Measurements from ENCODE around the gene UNC79. TPM values are rescaled to one million over a fixed set of nuclear protein-coding genes. Genes with fewer than 3 reads are reported as not detected.

Gene UNC79
- total and polyA plus RNA-seq, 2 donors (not counting 3 experiments of a cell fraction or from before 2014, with no cell fraction given): not detected

- Histone ChIP-seq H3K9ac (replicated peaks; ENCODE audit: extremely low read depth, insufficient read depth, low read length) (no peak overlapping the region), H2AFZ (ENCODE audit: low read depth, low read length) (no peak overlapping the region), H3K27ac (ENCODE audit: insufficient read depth, low read depth, low read length) (no peak overlapping the region), H3K9me3 (replicated peaks; ENCODE audit: control insufficient read depth, insufficient read depth, low read length) (peaks cover 5% of the 10 kb centered on the region), H3K4me2 (ENCODE audit: insufficient read depth, low read length) (no peak overlapping the region), H3K36me3 (ENCODE audit: control insufficient read depth in 2 of 2, extremely low read depth in 1 of 2, insufficient read depth in 2 of 2, low read length in 2 of 2) (no peaks in the 10 kb centered on the region), H4K20me1 (replicated peaks; ENCODE audit: control insufficient read depth, extremely low read depth, insufficient read depth, low read length) (no peaks in the 10 kb centered on the region), H3K79me2 (ENCODE audit: control insufficient read depth, insufficient read depth, low read length) (no peaks in the 10 kb centered on the region), H3K27me3 (ENCODE audit: control insufficient read depth in 2 of 2, insufficient read depth in 2 of 2, low read length in 2 of 2) (no peaks in the 10 kb centered on the region), H3K4me3 (replicated peaks in 1 of 3; ENCODE audit: insufficient read depth in 1 of 3, low read depth in 1 of 3, low read length in 3 of 3) (no peak overlapping the region), H3K4me1 (ENCODE audit: control insufficient read depth, extremely low read depth, insufficient read depth, low read length) (no peaks in the 10 kb centered on the region), H3K9me1 (replicated peaks; ENCODE audit: control insufficient read depth, extremely low read depth, insufficient read depth, low read length) (no peaks in the 10 kb centered on the region)
- dilution Hi-C loops (cut with MboI; ENCODE audit: extremely low pct_ligation_motif_present, low sequenced_read_pairs): no loop called here
- POLR2A ChIA-PET: no interaction called here
- TF ChIP-seq CTCF (IDR thresholded peaks at IDR 0.05; ENCODE audit: extremely low read depth in 1 of 2, insufficient read depth in 1 of 2, low read depth in 1 of 2, low read length in 2 of 2) (no peak), MYC (IDR thresholded peaks at IDR 0.05; ENCODE audit: low read depth, low read length) (no peak)
- BruUV-seq (replicated peaks): no TSS peak
- FAIRE-seq (no peak), DNase-seq (ENCODE audit: low read depth, low spot score) (no peak)
- intact Hi-C loops (cut with micrococcal nuclease): no loop called here
- CTCF ChIA-PET: no interaction called here
Observed at GRCh38 chr14:93720076-93720815, 289.5 kb downstream of the UNC79 start.

DNA sequence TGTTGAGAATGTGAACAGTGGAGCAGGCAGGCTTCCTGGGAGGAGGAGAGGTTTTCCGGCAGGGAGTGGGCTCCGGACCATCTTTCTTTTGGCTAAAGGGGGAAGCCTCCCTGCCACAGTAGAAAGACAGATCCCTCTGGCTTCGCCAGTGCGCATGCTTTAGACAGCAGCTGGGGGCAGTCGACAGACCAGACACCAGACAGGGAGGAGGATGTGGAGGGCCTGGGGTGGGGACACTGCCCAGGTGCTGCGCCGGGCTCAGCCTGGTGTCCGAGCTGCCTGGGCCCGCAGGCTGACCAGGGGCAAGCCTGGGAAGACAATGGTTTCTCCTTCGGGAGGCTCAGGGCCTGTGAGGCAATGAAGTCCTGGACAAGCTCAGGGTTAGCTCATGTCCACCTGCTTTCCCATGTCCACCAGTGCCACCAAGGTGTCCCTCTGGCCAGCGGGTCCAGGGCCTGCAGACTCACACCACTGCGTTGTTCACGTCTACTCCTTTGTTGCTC, 290.3 kb downstream of the UNC79 start:
- intact Hi-C loops (cut with micrococcal nuclease) (no loop called here), dilution Hi-C loops (cut with MboI; ENCODE audit: extremely low pct_ligation_motif_present, low sequenced_read_pairs) (no loop called here)
- FAIRE-seq (no peak), DNase-seq (ENCODE audit: low read depth, low spot score) (no peak)
- no peak overlapping the region for H3K27ac ChIP-seq (ENCODE audit: insufficient read depth, low read depth, low read length)
- no peak for TF ChIP-seq EZH2 (IDR thresholded peaks at IDR 0.05; ENCODE audit: borderline replicate concordance, low read depth, low read length, severe bottlenecking)
- TF ChIP-seq POLR2A (IDR thresholded peaks at IDR 0.05; ENCODE audit: low read depth, low read length): no peak
- TF ChIP-seq JUN (IDR thresholded peaks at IDR 0.05; ENCODE audit: borderline replicate concordance, insufficient read depth, insufficient read length, low read depth): no peak
- no peak for TF ChIP-seq CTCF (IDR thresholded peaks at IDR 0.05; ENCODE audit: extremely low read depth in 1 of 2, insufficient read depth in 1 of 2, low read depth in 1 of 2, low read length in 2 of 2)
- no peak for TF ChIP-seq FOS (IDR thresholded peaks at IDR 0.05; ENCODE audit: borderline replicate concordance, insufficient read depth, low read length)
- TF ChIP-seq GATA2 (IDR thresholded peaks at IDR 0.05; ENCODE audit: insufficient read depth, insufficient read length, low read depth, low read length): no peak
- TF ChIP-seq MAX (IDR thresholded peaks at IDR 0.05; ENCODE audit: insufficient read depth, insufficient read length): no peak
- TF ChIP-seq POLR2AphosphoS5 (IDR thresholded peaks at IDR 0.05; ENCODE audit: insufficient read depth, low read depth, low read length): no peak
- TF ChIP-seq MYC (IDR thresholded peaks at IDR 0.05; ENCODE audit: low read depth, low read length): no peak
- no TSS peak for BruUV-seq (replicated peaks)
- no peaks in the 10 kb centered on the region for H3K9me1 ChIP-seq (replicated peaks; ENCODE audit: control insufficient read depth, extremely low read depth, insufficient read depth, low read length)
- peaks cover 5% of the 10 kb centered on the region for H3K9me3 ChIP-seq (replicated peaks; ENCODE audit: control insufficient read depth, insufficient read depth, low read length)
- ChIA-PET POLR2A (no interaction called here), CTCF (no interaction called here)
- H3K27me3 ChIP-seq (ENCODE audit: control insufficient read depth in 2 of 2, insufficient read depth in 2 of 2, low read length in 2 of 2): no peaks in the 10 kb centered on the region
- no peak overlapping the region for H3K4me3 ChIP-seq (replicated peaks in 1 of 3; ENCODE audit: insufficient read depth in 1 of 3, low read depth in 1 of 3, low read length in 3 of 3)
- no peak overlapping the region for H2AFZ ChIP-seq (ENCODE audit: low read depth, low read length)
- no peak overlapping the region for H3K4me2 ChIP-seq (ENCODE audit: insufficient read depth, low read length)
- no peaks in the 10 kb centered on the region for H3K79me2 ChIP-seq (ENCODE audit: control insufficient read depth, insufficient read depth, low read length)
- H3K4me1 ChIP-seq (ENCODE audit: control insufficient read depth, extremely low read depth, insufficient read depth, low read length): no peaks in the 10 kb centered on the region
- H3K9ac ChIP-seq (replicated peaks; ENCODE audit: extremely low read depth, insufficient read depth, low read length): no peak overlapping the region
- H4K20me1 ChIP-seq (replicated peaks; ENCODE audit: control insufficient read depth, extremely low read depth, insufficient read depth, low read length): no peaks in the 10 kb centered on the region
- H3K36me3 ChIP-seq (ENCODE audit: control insufficient read depth in 2 of 2, extremely low read depth in 1 of 2, insufficient read depth in 2 of 2, low read length in 2 of 2): no peaks in the 10 kb centered on the region

All from endothelial cell of umbilical vein (primary cell).